Measurements from ENCODE around the gene AOAH.

Gene AOAH

DNA sequence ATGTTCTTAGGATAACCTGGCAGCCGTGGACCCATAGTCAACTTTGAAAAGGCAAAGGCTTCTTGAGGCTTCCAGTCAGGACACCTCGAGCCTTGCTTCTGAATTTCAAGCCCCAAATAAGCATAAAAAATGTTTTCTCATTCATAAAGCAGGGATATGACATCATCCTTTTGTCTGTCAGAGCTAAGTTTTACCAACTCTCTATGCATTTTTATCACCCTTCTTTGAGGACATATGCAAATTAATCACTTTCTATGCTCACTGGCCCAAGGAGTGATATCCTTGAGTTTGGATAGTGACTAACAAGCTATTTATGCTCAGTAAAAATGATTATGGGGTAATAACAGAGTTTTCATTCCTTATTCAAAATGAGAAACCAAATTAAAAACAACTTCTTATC, 175.3 kb downstream of the AOAH start:
- DNase-seq (ENCODE audit: extremely low read depth, low read depth), result no peak
- TF ChIP-seq, protein P1, sequence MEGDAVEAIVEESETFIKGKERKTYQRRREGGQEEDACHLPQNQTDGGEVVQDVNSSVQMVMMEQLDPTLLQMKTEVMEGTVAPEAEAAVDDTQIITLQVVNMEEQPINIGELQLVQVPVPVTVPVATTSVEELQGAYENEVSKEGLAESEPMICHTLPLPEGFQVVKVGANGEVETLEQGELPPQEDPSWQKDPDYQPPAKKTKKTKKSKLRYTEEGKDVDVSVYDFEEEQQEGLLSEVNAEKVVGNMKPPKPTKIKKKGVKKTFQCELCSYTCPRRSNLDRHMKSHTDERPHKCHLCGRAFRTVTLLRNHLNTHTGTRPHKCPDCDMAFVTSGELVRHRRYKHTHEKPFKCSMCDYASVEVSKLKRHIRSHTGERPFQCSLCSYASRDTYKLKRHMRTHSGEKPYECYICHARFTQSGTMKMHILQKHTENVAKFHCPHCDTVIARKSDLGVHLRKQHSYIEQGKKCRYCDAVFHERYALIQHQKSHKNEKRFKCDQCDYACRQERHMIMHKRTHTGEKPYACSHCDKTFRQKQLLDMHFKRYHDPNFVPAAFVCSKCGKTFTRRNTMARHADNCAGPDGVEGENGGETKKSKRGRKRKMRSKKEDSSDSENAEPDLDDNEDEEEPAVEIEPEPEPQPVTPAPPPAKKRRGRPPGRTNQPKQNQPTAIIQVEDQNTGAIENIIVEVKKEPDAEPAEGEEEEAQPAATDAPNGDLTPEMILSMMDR (IDR thresholded peaks at IDR 0.05; ENCODE audit: low read depth, low read length), result no peak

DNA sequence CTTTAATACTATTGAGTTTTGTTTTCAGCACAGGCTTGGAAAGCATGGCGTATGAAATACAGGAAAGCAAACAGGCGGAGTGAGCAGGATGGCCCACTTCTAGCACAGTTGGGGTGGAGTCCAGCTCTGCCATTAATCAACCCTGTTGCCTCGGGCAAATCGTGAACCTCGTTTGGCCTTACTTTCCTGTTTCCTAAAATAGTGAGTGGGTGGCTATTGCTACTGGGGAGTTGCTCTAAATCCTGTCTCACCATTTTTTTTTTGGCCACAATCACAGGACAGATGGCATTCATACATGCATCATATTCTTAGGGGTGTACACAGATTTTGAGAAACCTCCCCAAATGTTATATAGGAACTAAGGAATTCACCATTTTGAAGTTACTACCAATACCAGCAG, 176.9 kb downstream of the AOAH start:
- TF ChIP-seq, protein P1 (IDR thresholded peaks at IDR 0.05; ENCODE audit: low read depth, low read length), result no peak
- DNase-seq (ENCODE audit: extremely low read depth, low read depth), result no peak

DNA sequence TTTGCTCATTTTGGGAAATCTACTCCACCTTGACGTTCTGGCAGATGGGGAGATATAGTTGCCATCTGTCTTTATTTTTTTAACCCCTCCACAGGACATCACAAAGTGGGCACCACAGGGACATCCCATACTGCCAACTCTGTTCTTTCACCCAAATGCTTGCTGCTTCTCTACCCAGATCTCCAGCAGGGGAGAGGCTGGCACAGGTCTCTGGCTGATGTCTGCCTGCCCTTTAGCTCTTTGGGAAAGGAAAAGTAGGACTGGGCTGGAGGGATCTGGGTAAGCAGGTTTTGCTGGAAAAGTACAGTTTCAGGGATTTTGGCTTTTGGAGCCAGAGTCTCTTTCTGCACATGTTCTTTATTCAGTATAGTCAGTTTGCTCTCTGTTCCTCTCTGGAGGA, 178.0 kb downstream of the AOAH start:
- TF ChIP-seq, protein P1 (IDR thresholded peaks at IDR 0.05; ENCODE audit: low read depth, low read length), result no peak
- DNase-seq (ENCODE audit: extremely low read depth, low read depth), result no peak

DNA sequence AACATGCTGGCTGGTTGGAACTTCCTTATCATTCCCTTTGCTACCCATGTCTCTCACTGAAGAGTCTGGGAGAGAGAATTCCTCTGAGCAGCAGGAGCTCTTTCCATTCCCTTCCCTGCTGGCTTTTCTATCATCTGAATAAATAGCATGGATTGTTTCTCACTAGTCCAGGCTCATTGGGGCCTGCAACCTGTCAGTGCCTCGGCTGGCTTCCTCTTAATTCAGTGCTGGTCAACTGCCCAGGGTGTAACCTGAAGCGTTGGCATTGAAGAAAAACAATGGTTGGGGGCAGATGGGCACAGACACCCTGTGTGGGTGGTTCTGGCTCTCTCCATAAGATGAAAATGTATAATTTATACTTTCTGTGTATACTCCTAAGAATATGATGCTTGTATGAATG, 179.0 kb downstream of the AOAH start:
- DNase-seq (ENCODE audit: extremely low read depth, low read depth), result no peak
- TF ChIP-seq, protein P1 (IDR thresholded peaks at IDR 0.05; ENCODE audit: low read depth, low read length), result no peak

DNA sequence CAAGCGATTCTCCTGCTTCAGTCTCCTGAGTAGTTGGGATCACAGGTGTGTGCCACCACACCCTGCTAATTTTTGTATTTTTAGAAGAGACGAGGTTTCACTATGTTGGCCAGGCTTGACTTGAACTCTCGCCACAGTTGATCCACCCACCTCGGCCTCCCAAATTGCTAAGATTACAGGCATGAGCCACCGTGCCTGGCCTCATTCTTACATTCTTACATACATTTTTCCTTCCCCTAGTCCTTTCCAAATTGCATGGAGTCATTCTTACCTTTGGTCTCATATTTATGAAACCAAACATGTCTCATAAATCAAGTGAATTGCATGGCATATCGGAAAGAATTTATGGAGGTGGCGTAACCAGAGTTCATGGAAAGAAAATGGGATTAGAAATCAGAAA, 186.2 kb downstream of the AOAH start:
- TF ChIP-seq, protein P1 (IDR thresholded peaks at IDR 0.05; ENCODE audit: low read depth, low read length), result no peak
- no peak for DNase-seq (ENCODE audit: extremely low read depth, low read depth)

DNA sequence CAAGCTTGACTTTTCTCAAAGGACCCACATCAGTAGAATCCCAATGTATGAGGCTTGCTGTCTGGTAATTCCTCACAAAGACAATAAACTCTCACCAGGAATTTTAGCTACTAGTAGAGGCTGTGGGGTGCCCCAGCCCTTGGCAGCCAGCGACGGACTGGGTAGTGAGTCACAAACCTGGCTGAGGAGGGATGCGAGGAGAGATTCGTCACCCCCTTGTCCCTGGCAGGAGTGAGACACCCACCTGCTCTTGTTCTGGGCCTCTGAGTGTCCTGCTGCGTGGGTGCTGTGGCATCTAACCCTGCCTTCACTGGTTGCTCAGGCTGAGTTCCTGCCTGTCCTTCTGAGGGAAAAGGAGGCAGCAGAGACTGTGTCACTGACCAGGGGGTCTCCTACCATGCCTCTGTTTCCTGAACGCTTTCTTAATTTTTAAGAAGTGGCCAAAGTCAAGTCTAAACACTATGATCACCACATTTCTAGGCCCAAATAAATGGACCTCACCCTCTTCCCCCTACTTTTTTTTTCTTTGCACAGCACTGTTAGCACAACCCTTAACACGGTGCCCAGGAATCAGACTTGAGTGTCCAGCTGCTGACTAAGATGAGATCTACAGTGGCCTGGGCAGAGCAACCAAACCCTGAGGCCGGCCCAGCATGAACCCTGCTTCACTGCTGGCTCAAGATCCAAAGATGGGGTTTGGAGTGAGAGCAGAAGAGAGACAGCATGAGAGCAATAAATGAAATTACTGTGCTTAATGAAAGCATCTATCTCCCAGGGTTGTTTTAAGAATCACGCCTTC, 188.2 kb downstream of the AOAH start:
- no peak for DNase-seq (ENCODE audit: extremely low read depth, low read depth)
- TF ChIP-seq, protein P1 (IDR thresholded peaks at IDR 0.05; ENCODE audit: low read depth, low read length), result no peak

DNA sequence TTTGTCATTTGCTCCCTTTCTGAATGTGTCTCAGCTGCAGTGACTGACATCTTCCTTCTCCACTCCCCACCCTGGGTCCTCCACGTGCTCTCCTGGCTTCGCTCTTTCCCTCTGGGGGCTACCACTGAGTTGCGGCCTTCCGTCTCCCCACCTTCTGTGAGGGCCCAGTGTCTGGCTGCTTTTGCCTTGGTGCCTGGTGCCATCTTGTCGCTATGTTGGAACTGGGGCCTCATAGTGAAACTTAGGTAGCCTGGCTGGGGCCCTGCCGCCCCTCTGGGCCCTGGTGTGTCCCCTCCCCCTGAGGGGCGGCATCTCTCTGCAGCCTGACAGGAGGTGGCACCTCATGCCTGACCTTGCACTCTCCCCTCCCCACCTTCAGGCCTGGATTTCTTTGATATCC, 190.6 kb downstream of the AOAH start:
- DNase-seq (ENCODE audit: extremely low read depth, low read depth), result no peak
- TF ChIP-seq, protein P1 (IDR thresholded peaks at IDR 0.05; ENCODE audit: low read depth, low read length), result no peak

Measured in AG09319 (cell line).